Cardiac muscle cell (in vitro differentiated cells and primary cell): ENCODE data around the gene UQCC2. TPM values are rescaled to one million over a fixed set of nuclear protein-coding genes. Genes with fewer than 3 reads are reported as not detected.

Source experiments
- DNase-seq, 2 donors: peaks; one replicate each; pipeline versions ENCODE4 v3.0.0 to v3.0.0-alpha.2; 2010 to 2017; ENCODE audit warnings: low read depth in 1 of 2, low spot score in 1 of 2
- H3K27ac ChIP-seq: fragments of 200-600 bp; sonication (generic); 2 replicates; pipeline ENCODE4 v1.5.1; 2016
- H3K27me3 ChIP-seq: fragments of 200-600 bp; sonication (generic); 2 replicates; pipeline ENCODE4 v1.6.0; 2016; ENCODE audit warnings: control low read depth
- H3K36me3 ChIP-seq: fragments of 200-600 bp; sonication (generic); 2 replicates; pipeline ENCODE4 v1.5.1; 2016; ENCODE audit warnings: control low read depth
- H3K4me1 ChIP-seq: fragments of 200-600 bp; sonication (generic); 2 replicates; pipeline ENCODE4 v1.8.1; 2017; ENCODE audit warnings: low read depth, mild to moderate bottlenecking, mixed run types
- H3K4me3 ChIP-seq: fragments of 200-600 bp; sonication (generic); 2 replicates; pipeline ENCODE4 v1.5.1; 2016; ENCODE audit warnings: mild to moderate bottlenecking
- H3K9me3 ChIP-seq: fragments of 200-600 bp; sonication (generic); 2 replicates; pipeline ENCODE4 v1.5.1; 2017; ENCODE audit warnings: low read depth, mild to moderate bottlenecking, control low read depth
- CTCF ChIP-seq: IDR thresholded peaks from 2 replicates; pipeline ENCODE4 v1.5.1; 2012; ENCODE audit warnings: low read depth, mild to moderate bottlenecking, low read length
- polyA plus RNA-seq: library from polyadenylated mRNA; unstranded; fragments of >200 nt; fragmentation: Nextera tagmentation; extraction: Ambion mirVana; gene quantifications from 2 replicates; pipeline ENCODE4 v1.2.1, GENCODE V29; 2016
- total RNA-seq: library from RNA; depleted of rRNA; stranded (reverse); fragments of >200 nt; gene quantifications from 2 replicates; pipeline ENCODE4 v1.2.3, GENCODE V29; 2016

Gene UQCC2
- total and polyA plus RNA-seq, 2 experiments from 2014 or later, result 40.1 to 232 TPM

- Histone ChIP-seq H3K27me3 (no peaks in the 10 kb centered on the region), H3K27ac (no peak overlapping the region), H3K9me3 (no peaks in the 10 kb centered on the region), H3K4me3 (no peak overlapping the region), H3K36me3 (no peaks in the 10 kb centered on the region), H3K4me1 (no peaks in the 10 kb centered on the region)
- no peak for DNase-seq
- no peak for TF ChIP-seq CTCF
Observed at GRCh38 chr6:33663727-33664449, 47.6 kb downstream of the UQCC2 start.

GRCh38 chr6:33663028-33663427 is 48.5 kb downstream of the UQCC2 start:
- no peaks in the 10 kb centered on the region for H3K4me1 ChIP-seq

GRCh38 chr6:33662318-33662717 is 49.2 kb downstream of the UQCC2 start:
- DNase-seq, result no peak
- TF ChIP-seq CTCF, result no peak
- no peaks in the 10 kb centered on the region for H3K27me3 ChIP-seq
- no peaks in the 10 kb centered on the region for H3K36me3 ChIP-seq
- H3K4me1 ChIP-seq, result no peaks in the 10 kb centered on the region
- no peak overlapping the region for H3K4me3 ChIP-seq
- H3K9me3 ChIP-seq, result no peaks in the 10 kb centered on the region
- no peak overlapping the region for H3K27ac ChIP-seq

More at GRCh38 chr6:33663028-33663427, 48.5 kb downstream of the UQCC2 start:
- Histone ChIP-seq H3K27ac (no peak overlapping the region), H3K9me3 (no peaks in the 10 kb centered on the region), H3K27me3 (no peaks in the 10 kb centered on the region), H3K4me3 (no peak overlapping the region), H3K36me3 (no peaks in the 10 kb centered on the region)
- no peak for DNase-seq
- TF ChIP-seq CTCF, result no peak

- no peaks in the 10 kb centered on the region for H3K36me3 ChIP-seq
Observed at GRCh38 chr6:33661106-33661838, 50.2 kb downstream of the UQCC2 start.

GRCh38 chr6:33659986-33660385 is 51.5 kb downstream of the UQCC2 start:
- H3K9me3 ChIP-seq, result no peaks in the 10 kb centered on the region
- H3K4me3 ChIP-seq, result no peak overlapping the region
- H3K27me3 ChIP-seq, result no peaks in the 10 kb centered on the region
- H3K36me3 ChIP-seq, result no peaks in the 10 kb centered on the region
- no peaks in the 10 kb centered on the region for H3K4me1 ChIP-seq
- no peak for TF ChIP-seq CTCF
- DNase-seq, result no peak
- H3K27ac ChIP-seq, result no peak overlapping the region

More at GRCh38 chr6:33661106-33661838, 50.2 kb downstream of the UQCC2 start:
- no peak for TF ChIP-seq CTCF
- Histone ChIP-seq H3K9me3 (no peaks in the 10 kb centered on the region), H3K4me3 (no peak overlapping the region), H3K27ac (no peak overlapping the region), H3K4me1 (no peaks in the 10 kb centered on the region), H3K27me3 (no peaks in the 10 kb centered on the region)
- DNase-seq, result no peak
